Left lung (tissue), 10 donors: ENCODE data around the gene PHF1. TPM values are rescaled to one million over a fixed set of nuclear protein-coding genes. Genes with fewer than 3 reads are reported as not detected.
A peak's percentile ranks its signal among the peaks of the same experiment; 100 is the strongest.
"Not testable (repeated sequence)": the region's sequence is repeated elsewhere in the genome, so short reads cannot be mapped to it uniquely, and the experiment has no call there.

ENCODE experiments used
- ATAC-seq: fragments of 200-7000 bp; cut with Tn5 transposase; one replicate; pipeline ENCODE4 v1.9.1; 2020; ENCODE audit warnings: moderate library complexity
- DNase-seq, 4 donors: peaks; one replicate each; pipeline ENCODE4 v3.0.0-alpha.2; 2013 to 2020
- H3K27ac ChIP-seq, 2 donors: fragments of 200-600 bp; sonication (generic) in 1 of 2; one replicate each; pipeline versions ENCODE4 v1.5.0 to v1.8.0; 2020 to 2021
- H3K27me3 ChIP-seq, 2 donors: fragments of 200-600 bp; sonication (generic) in 1 of 2; one replicate each; pipeline versions ENCODE4 v1.5.0 to v1.8.0; 2020 to 2021
- H3K36me3 ChIP-seq, 2 donors: fragments of 200-600 bp; sonication (generic) in 1 of 2; one replicate each; pipeline versions ENCODE4 v1.5.0 to v1.8.0; 2020 to 2021
- H3K4me1 ChIP-seq, 2 donors: fragments of 200-600 bp; one replicate each; pipeline ENCODE4 v1.8.0; 2021
- H3K4me3 ChIP-seq, 2 donors: fragments of 200-600 bp; sonication (generic) in 1 of 2; one replicate each; pipeline versions ENCODE4 v1.5.0 to v1.8.0; 2020 to 2021; ENCODE audit warnings: mild to moderate bottlenecking in 1 of 2
- H3K9me3 ChIP-seq, 2 donors: fragments of 200-600 bp; sonication (generic) in 1 of 2; one replicate each; pipeline versions ENCODE4 v1.5.0 to v1.8.0; 2020 to 2021
- intact Hi-C, 2 donors: fragments of 100-400 bp; cut with DNase I; formaldehyde crosslinking; loops; one replicate each; pipeline versions ENCODE4 v1.11.2 to v1.14.2; 2022
- polyA plus RNA-seq, 6 donors: library from polyadenylated mRNA; unstranded; fragments of 120-200 nt; gene quantifications; one replicate each; pipeline ENCODE4 v1.2.1, GENCODE V29; 2013; ENCODE audit not compliant: insufficient read length in 6 of 6
- total RNA-seq, 2 donors: library from RNA; stranded (reverse); fragmentation: NEBNext Ultra II Directional; extraction: Animal tissue kit (Norgen Biotek cat#: 25700); gene quantifications; one replicate each; pipeline ENCODE4 v1.2.1, GENCODE V29; 2021
- TF ChIP-seq, protein P1 (sequence below), 2 donors: fragments of 200-600 bp; sonication (generic) in 1 of 2; IDR thresholded peaks; one replicate each; pipeline versions ENCODE4 v1.5.0 to v1.8.0; 2021; ENCODE audit warnings: antibody characterized with exemption in 2 of 2
- donor health status: DM: no; HTN: yes; CAD: no.
- donor health status: DM: no; HTN: no; CAD: no.

Gene PHF1
- total and polyA plus RNA-seq, 8 donors: 43.4 to 91.9 (median 68.4) TPM

DNA sequence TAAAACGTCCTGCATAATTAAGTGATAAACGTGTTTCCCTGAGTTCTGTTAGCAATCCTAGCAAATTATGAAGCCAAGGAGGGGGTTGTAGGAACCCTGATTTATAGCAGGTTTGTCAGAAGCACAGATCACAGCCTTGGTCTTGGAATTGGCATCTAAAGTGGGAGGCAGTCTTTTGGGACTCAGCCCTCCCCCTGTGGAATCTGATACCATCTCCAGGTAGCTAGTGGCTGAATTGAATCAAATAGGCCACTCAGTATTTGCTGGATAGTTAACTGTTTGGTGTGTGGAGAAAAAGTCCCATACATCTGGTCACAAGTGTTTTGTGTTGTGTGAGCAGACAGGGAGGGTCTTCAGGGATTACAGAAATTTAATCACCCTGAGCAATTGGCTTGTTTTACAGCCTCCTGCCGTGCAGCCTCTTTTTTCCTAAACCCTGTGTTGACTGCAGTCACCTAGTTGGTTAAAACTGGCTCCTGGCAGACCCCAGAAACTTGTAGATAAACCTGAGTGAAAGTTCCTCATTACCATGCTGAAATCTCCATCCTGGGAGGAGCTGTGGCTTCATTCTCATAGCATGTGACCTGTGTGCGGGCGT lies 38.2 kb upstream of the PHF1 start:
- Histone ChIP-seq H3K27ac (no peak overlapping the region), H3K4me3 (no peak overlapping the region), H3K27me3 (no peaks in the 10 kb centered on the region), H3K36me3 (no peaks in the 10 kb centered on the region), H3K4me1 (peaks cover 18 to 34% of the 10 kb centered on the region in 2 donors), H3K9me3 (no peaks in the 10 kb centered on the region)
- DNase-seq: no peak
- intact Hi-C loops: no loop called here
- TF ChIP-seq, protein P1, sequence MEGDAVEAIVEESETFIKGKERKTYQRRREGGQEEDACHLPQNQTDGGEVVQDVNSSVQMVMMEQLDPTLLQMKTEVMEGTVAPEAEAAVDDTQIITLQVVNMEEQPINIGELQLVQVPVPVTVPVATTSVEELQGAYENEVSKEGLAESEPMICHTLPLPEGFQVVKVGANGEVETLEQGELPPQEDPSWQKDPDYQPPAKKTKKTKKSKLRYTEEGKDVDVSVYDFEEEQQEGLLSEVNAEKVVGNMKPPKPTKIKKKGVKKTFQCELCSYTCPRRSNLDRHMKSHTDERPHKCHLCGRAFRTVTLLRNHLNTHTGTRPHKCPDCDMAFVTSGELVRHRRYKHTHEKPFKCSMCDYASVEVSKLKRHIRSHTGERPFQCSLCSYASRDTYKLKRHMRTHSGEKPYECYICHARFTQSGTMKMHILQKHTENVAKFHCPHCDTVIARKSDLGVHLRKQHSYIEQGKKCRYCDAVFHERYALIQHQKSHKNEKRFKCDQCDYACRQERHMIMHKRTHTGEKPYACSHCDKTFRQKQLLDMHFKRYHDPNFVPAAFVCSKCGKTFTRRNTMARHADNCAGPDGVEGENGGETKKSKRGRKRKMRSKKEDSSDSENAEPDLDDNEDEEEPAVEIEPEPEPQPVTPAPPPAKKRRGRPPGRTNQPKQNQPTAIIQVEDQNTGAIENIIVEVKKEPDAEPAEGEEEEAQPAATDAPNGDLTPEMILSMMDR (IDR thresholded peaks at IDR 0.05): no peak
- ATAC-seq: no peak

- Histone ChIP-seq H3K4me1 (peaks cover 18 to 34% of the 10 kb centered on the region in 2 donors), H3K36me3 (no peaks in the 10 kb centered on the region), H3K4me3 (no peak overlapping the region), H3K27ac (peak overlapping the region; percentile 76 to 80), H3K9me3 (no peaks in the 10 kb centered on the region), H3K27me3 (no peaks in the 10 kb centered on the region)
- DNase-seq: no peak
- ATAC-seq: peak; percentile 36
- intact Hi-C loops: no loop called here
- TF ChIP-seq, protein P1 (IDR thresholded peaks at IDR 0.05): no peak
These were observed 36.6 kb upstream of the PHF1 start for GRCh38 chr6:33373960-33374910.

DNA sequence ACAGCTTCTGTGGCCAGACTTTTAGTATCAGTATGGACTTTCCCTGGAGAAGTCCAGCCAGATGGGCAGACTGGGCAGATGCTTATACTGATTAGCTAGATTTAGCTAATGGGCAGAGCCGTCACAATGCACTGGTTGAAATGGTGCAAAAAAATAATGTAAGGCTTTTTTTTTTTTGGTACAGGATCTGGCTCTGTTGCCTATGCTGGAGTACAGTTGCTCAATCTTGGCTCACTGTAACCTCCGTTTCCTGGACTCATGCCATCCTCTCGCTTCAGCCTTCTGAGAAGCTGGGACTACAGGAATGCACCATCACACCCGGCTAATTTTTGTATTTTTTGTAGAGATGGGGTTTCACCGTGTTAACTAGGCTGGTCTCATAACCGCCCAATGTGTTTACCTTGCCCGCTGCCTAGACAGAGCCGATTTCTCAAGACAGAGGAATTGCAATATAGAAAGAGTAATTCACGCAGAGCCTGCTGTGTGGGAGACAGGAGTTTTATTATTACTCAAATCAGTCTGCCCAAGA lies 35.6 kb upstream of the PHF1 start:
- peak; percentile 90 for ATAC-seq
- H3K4me3 ChIP-seq: no peak overlapping the region

GRCh38 chr6:33377171-33377570 lies 33.6 kb upstream of the PHF1 start:
- H3K36me3 ChIP-seq: no peaks in the 10 kb centered on the region
- no peak for ATAC-seq
- H3K4me3 ChIP-seq: no peak overlapping the region
- H3K27ac ChIP-seq: no peak overlapping the region
- H3K9me3 ChIP-seq: no peaks in the 10 kb centered on the region
- no peaks in the 10 kb centered on the region for H3K27me3 ChIP-seq
- DNase-seq: no peak
- peaks cover 18 to 34% of the 10 kb centered on the region in 2 donors for H3K4me1 ChIP-seq
- TF ChIP-seq, protein P1 (IDR thresholded peaks at IDR 0.05): no peak
- intact Hi-C loops: no loop called here

More for the DNA sequence above, 35.6 kb upstream of the PHF1 start:
- H3K9me3 ChIP-seq: no peaks in the 10 kb centered on the region
- no peaks in the 10 kb centered on the region for H3K36me3 ChIP-seq
- intact Hi-C loops: no loop called here
- DNase-seq: peak in 3 of 4 donors; percentile 80 to 93 (median 89)
- TF ChIP-seq, protein P1 (IDR thresholded peaks at IDR 0.05): no peak
- H3K4me1 ChIP-seq: peaks cover 18 to 34% of the 10 kb centered on the region in 2 donors
- H3K27me3 ChIP-seq: no peaks in the 10 kb centered on the region
- peak overlapping the region; percentile 76 to 80 for H3K27ac ChIP-seq

- H3K27ac ChIP-seq, ATAC-seq, DNase-seq, H3K36me3 ChIP-seq, H3K9me3 ChIP-seq, H3K27me3 ChIP-seq, H3K4me3 ChIP-seq, intact Hi-C loops: not testable (repeated sequence)
- peaks cover 15 to 21% of the 10 kb centered on the region in 2 donors for H3K4me1 ChIP-seq
These were observed 31.6 kb upstream of the PHF1 start for GRCh38 chr6:33379184-33379583.
